Mesendoderm (in vitro differentiated cells): ENCODE measurements around the gene LUC7L3. TPM values are rescaled to one million over a fixed set of nuclear protein-coding genes. Genes with fewer than 3 reads are reported as not detected.
A peak's percentile ranks its signal among the peaks of the same experiment; 100 is the strongest.

Experiments used
- DNase-seq: peaks from one replicate; pipeline ENCODE4 v3.0.0; 2013
- H2AK5ac ChIP-seq: 2 replicates; pipeline ENCODE4 v1.6.1; 2013; ENCODE audit warnings: low read length, inconsistent platforms
- H2BK120ac ChIP-seq: 2 replicates; pipeline ENCODE4 v1.6.1; 2013; ENCODE audit warnings: low read depth, mild to moderate bottlenecking, low read length, moderate library complexity, mixed read lengths
- H2BK15ac ChIP-seq: replicated peaks from 2 replicates; pipeline ENCODE4 v1.6.1; 2013; ENCODE audit warnings: low read depth, mild to moderate bottlenecking, moderate library complexity
- H2BK5ac ChIP-seq: 2 replicates; pipeline ENCODE4 v1.6.1; 2013; ENCODE audit warnings: low read length, inconsistent platforms
- H3K18ac ChIP-seq: 2 replicates; pipeline ENCODE4 v1.6.1; 2013; ENCODE audit warnings: mild to moderate bottlenecking, low read length, mixed read lengths
- H3K23ac ChIP-seq: one replicate; pipeline ENCODE4 v1.6.1; 2013; ENCODE audit warnings: low read length
- H3K27ac ChIP-seq: 2 replicates; pipeline ENCODE4 v1.5.1; 2013; ENCODE audit warnings: low read depth, mild to moderate bottlenecking, inconsistent platforms, low read length, moderate library complexity
- H3K27me3 ChIP-seq: 2 replicates; pipeline ENCODE4 v1.6.1; 2013; ENCODE audit warnings: low read length, control low read depth, mild to moderate bottlenecking, inconsistent platforms; ENCODE audit not compliant: insufficient read depth, poor library complexity
- H3K36me3 ChIP-seq: 2 replicates; pipeline ENCODE4 v1.6.1; 2013; ENCODE audit warnings: low read length, inconsistent platforms; ENCODE audit not compliant: control insufficient read depth, insufficient read depth
- H3K4ac ChIP-seq: one replicate; pipeline ENCODE4 v1.6.1; 2013; ENCODE audit warnings: low read depth, mild to moderate bottlenecking, low read length, moderate library complexity
- H3K4me1 ChIP-seq: 2 replicates; pipeline ENCODE4 v1.6.1; 2013; ENCODE audit warnings: low read depth, low read length, inconsistent platforms; ENCODE audit not compliant: control insufficient read depth
- H3K4me2 ChIP-seq: 2 replicates; pipeline ENCODE4 v1.6.1; 2013; ENCODE audit warnings: low read length
- H3K4me3 ChIP-seq: 2 replicates; pipeline ENCODE4 v1.5.1; 2013; ENCODE audit warnings: mild to moderate bottlenecking, low read length
- H3K56ac ChIP-seq: one replicate; pipeline ENCODE4 v1.6.1; 2013; ENCODE audit warnings: low read length
- H3K79me1 ChIP-seq: 2 replicates; pipeline ENCODE4 v1.6.1; 2013; ENCODE audit warnings: low read length, inconsistent platforms
- H3K79me2 ChIP-seq: 2 replicates; pipeline ENCODE4 v1.6.1; 2013; ENCODE audit warnings: mild to moderate bottlenecking, low read length; ENCODE audit not compliant: control insufficient read depth, insufficient read depth
- H3K9ac ChIP-seq: 2 replicates; pipeline ENCODE4 v1.6.1; 2013; ENCODE audit warnings: low read length, inconsistent platforms
- H4K5ac ChIP-seq: one replicate; pipeline ENCODE4 v1.6.1; 2013; ENCODE audit warnings: low read length
- H4K8ac ChIP-seq: one replicate; pipeline ENCODE4 v1.6.1; 2013; ENCODE audit warnings: low read depth, mild to moderate bottlenecking, control low read depth, low read length, moderate library complexity
- WGBS: extraction: QIAGEN DNeasy Blood & Tissue Kit; methylation state at CpG from one replicate; pipeline ENCODE4 v1.1.7; 2013; ENCODE audit warnings: low lambda C conversion rate, missing lambda C conversion rate; ENCODE audit not compliant: insufficient coverage; ENCODE audit errors: extremely low coverage; 5-methylcytosine and 5-hydroxymethylcytosine counted together
- polyA plus RNA-seq, 2 experiments: library from polyadenylated mRNA; stranded (reverse); fragments of 200-250 nt; gene quantifications; one replicate each; pipeline ENCODE4 v1.2.3, GENCODE V29; 2013

Gene LUC7L3, protein sequence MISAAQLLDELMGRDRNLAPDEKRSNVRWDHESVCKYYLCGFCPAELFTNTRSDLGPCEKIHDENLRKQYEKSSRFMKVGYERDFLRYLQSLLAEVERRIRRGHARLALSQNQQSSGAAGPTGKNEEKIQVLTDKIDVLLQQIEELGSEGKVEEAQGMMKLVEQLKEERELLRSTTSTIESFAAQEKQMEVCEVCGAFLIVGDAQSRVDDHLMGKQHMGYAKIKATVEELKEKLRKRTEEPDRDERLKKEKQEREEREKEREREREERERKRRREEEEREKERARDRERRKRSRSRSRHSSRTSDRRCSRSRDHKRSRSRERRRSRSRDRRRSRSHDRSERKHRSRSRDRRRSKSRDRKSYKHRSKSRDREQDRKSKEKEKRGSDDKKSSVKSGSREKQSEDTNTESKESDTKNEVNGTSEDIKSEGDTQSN
- 185 TPM for polyA plus RNA-seq (2013, experiment 1 of 2)
- 187 TPM for polyA plus RNA-seq (2013, experiment 2 of 2)

GRCh38 chr17:50719144-50719923, at the start of gene LUC7L3:
Gene LUC7L3 (plus strand): TSS chr17:50719603. CDS start chr17:50719733, 130 bp downstream.
- WGBS: no CpG with 5 or more reads among the region's 76 CpGs
- Histone ChIP-seq H3K27me3 (no peaks in the 10 kb centered on the region), H3K4me1 (peaks cover 6% of the 10 kb centered on the region), H3K4ac (peak within 1 kb of the TSS; percentile 89), H3K4me3 (peak within 1 kb of the TSS; percentile 91), H3K18ac (peak within 1 kb of the TSS; percentile 75), H2AK5ac (no peak within 1 kb of the TSS), H3K79me1 (no peaks in the 10 kb centered on the region), H3K27ac (peak within 1 kb of the TSS; percentile 87), H3K56ac (peak within 1 kb of the TSS; percentile 99), H4K8ac (no peak within 1 kb of the TSS), H3K9ac (peak within 1 kb of the TSS; percentile 96), H3K79me2 (peaks cover 44% of the 10 kb centered on the region), H3K36me3 (no peaks in the 10 kb centered on the region), H2BK5ac (peak within 1 kb of the TSS; percentile 79), H4K5ac (no peak within 1 kb of the TSS), H3K23ac (peak within 1 kb of the TSS; percentile 90), H2BK120ac (peak within 1 kb of the TSS; percentile 7), H3K4me2 (peak within 1 kb of the TSS; percentile 96), H2BK15ac (no peak within 1 kb of the TSS)
- peak; percentile 97 for DNase-seq

DNA sequence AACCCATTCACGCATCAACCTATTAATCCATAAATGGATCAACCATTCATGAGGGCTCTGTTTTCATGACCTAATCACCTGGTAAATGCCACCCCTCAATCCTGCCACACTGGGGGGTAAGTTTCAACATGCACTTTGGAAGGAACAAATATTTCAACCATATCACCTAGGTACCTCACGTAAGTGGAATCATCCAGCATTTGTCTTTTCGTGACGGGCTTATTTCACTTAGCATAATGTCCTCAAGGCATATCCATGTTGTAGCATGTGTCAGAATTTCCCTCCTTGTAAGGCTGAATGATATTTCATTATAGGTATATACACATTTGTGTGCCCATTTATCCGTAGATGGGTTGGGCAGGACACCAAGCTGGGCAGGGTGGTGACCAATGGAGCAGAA, 47.3 kb upstream of the LUC7L3 start:
- H4K5ac ChIP-seq: no peak overlapping the region
- H3K4me2 ChIP-seq: no peak overlapping the region
- H4K8ac ChIP-seq: no peak overlapping the region
- no peak for DNase-seq
- H3K4me3 ChIP-seq: no peak overlapping the region
- H3K18ac ChIP-seq: no peak overlapping the region
- no peak overlapping the region for H3K27ac ChIP-seq
- no peak overlapping the region for H2AK5ac ChIP-seq
- H3K23ac ChIP-seq: no peak overlapping the region
- H3K9ac ChIP-seq: no peak overlapping the region
- H3K4ac ChIP-seq: no peak overlapping the region
- H3K4me1 ChIP-seq: peaks cover 3% of the 10 kb centered on the region
- H2BK15ac ChIP-seq: no peak overlapping the region
- H3K79me2 ChIP-seq: no peaks in the 10 kb centered on the region
- no peak overlapping the region for H2BK5ac ChIP-seq
- no peaks in the 10 kb centered on the region for H3K79me1 ChIP-seq
- WGBS: no CpG with 5 or more reads among the region's 5 CpGs
- no peak overlapping the region for H3K56ac ChIP-seq
- no peaks in the 10 kb centered on the region for H3K27me3 ChIP-seq
- H3K36me3 ChIP-seq: no peaks in the 10 kb centered on the region
- H2BK120ac ChIP-seq: no peak overlapping the region

DNA sequence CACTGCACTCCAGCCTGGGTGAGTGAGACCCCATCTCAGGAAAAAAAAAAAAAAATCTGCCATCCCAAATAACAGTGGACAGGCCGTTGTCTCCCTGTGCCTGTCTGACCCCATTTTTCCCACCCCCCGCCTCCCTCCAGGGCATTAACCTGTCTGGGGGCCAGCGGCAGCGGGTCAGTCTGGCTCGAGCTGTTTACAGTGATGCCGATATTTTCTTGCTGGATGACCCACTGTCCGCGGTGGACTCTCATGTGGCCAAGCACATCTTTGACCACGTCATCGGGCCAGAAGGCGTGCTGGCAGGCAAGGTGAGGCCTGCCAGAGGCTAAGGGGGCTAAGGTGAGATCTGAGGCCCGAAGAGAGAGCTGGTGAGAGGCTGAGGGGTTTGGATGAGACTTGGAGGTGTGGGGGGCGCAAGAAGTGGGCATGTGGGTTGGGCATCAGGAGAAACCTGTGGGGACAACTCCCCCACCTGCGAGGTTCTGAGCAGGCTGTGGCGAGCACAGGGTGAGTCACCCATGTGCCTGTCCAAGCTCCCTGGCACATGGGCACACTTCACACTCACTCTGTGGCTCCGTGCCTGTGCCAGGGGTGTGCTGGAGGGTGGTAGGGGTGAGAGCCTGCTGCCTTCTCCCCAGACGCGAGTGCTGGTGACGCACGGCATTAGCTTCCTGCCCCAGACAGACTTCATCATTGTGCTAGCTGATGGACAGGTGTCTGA, 46.4 kb upstream of the LUC7L3 start:
- Histone ChIP-seq H3K9ac (no peak overlapping the region), H4K5ac (no peak overlapping the region), H3K79me2 (no peaks in the 10 kb centered on the region), H3K79me1 (no peaks in the 10 kb centered on the region), H4K8ac (no peak overlapping the region), H3K4ac (no peak overlapping the region), H3K27ac (no peak overlapping the region), H2BK5ac (no peak overlapping the region), H3K27me3 (no peaks in the 10 kb centered on the region), H3K18ac (no peak overlapping the region), H3K4me2 (no peak overlapping the region), H2AK5ac (no peak overlapping the region), H3K56ac (no peak overlapping the region), H2BK120ac (no peak overlapping the region), H3K4me3 (no peak overlapping the region), H3K36me3 (no peaks in the 10 kb centered on the region), H3K23ac (no peak overlapping the region), H2BK15ac (no peak overlapping the region), H3K4me1 (peaks cover under 1% of the 10 kb centered on the region)
- DNase-seq: no peak
- WGBS: no CpG with 5 or more reads among the region's 20 CpGs

GRCh38 chr17:50675190-50675589, 44.2 kb upstream of the LUC7L3 start:
- no peak overlapping the region for H2BK5ac ChIP-seq
- no peak overlapping the region for H4K5ac ChIP-seq
- no peak overlapping the region for H2BK120ac ChIP-seq
- no peak overlapping the region for H2AK5ac ChIP-seq
- H3K9ac ChIP-seq: no peak overlapping the region
- H3K36me3 ChIP-seq: no peaks in the 10 kb centered on the region
- WGBS: no CpG with 5 or more reads among the region's 3 CpGs
- no peak overlapping the region for H3K4ac ChIP-seq
- H3K4me1 ChIP-seq: no peaks in the 10 kb centered on the region
- H3K27me3 ChIP-seq: no peaks in the 10 kb centered on the region
- H3K27ac ChIP-seq: no peak overlapping the region
- DNase-seq: no peak
- no peak overlapping the region for H3K23ac ChIP-seq
- H3K4me3 ChIP-seq: no peak overlapping the region
- H2BK15ac ChIP-seq: no peak overlapping the region
- no peak overlapping the region for H3K18ac ChIP-seq
- H3K79me1 ChIP-seq: no peaks in the 10 kb centered on the region
- H4K8ac ChIP-seq: no peak overlapping the region
- no peaks in the 10 kb centered on the region for H3K79me2 ChIP-seq
- H3K56ac ChIP-seq: no peak overlapping the region
- no peak overlapping the region for H3K4me2 ChIP-seq

- no peak for DNase-seq
- Histone ChIP-seq H3K79me2 (no peaks in the 10 kb centered on the region), H4K8ac (no peak overlapping the region), H3K4ac (no peak overlapping the region), H3K36me3 (no peaks in the 10 kb centered on the region), H2BK5ac (no peak overlapping the region), H4K5ac (no peak overlapping the region), H3K4me1 (no peaks in the 10 kb centered on the region), H3K23ac (no peak overlapping the region), H3K27me3 (no peaks in the 10 kb centered on the region), H3K79me1 (no peaks in the 10 kb centered on the region), H3K9ac (no peak overlapping the region), H2AK5ac (no peak overlapping the region), H2BK120ac (no peak overlapping the region), H3K56ac (no peak overlapping the region), H2BK15ac (no peak overlapping the region), H3K4me3 (no peak overlapping the region), H3K4me2 (no peak overlapping the region), H3K27ac (no peak overlapping the region), H3K18ac (no peak overlapping the region)
- no CpG with 5 or more reads among the region's 7 CpGs for WGBS
These were observed 43.8 kb upstream of the LUC7L3 start for GRCh38 chr17:50675627-50676026.
